GM08714 (cell line): ENCODE data around the gene HAPLN3.

Experiments used
- H3K4me3 ChIP-seq: fragments of 200-500 bp; sonication (Bioruptor generic); 2 replicates; pipeline ENCODE4 v1.5.1; 2014; ENCODE audit warnings: mild to moderate bottlenecking, low read length, inconsistent platforms
- ZNF274 ChIP-seq: IDR thresholded peaks from 2 replicates; pipeline ENCODE4 v1.6.1; 2012; ENCODE audit warnings: mild to moderate bottlenecking, low read depth, low read length

Gene HAPLN3

GRCh38 chr15:88844749-88845386 lies 50.5 kb downstream of the HAPLN3 start:
- no peak for TF ChIP-seq ZNF274
- H3K4me3 ChIP-seq, result no peak overlapping the region

GRCh38 chr15:88843334-88843733 lies 52.0 kb downstream of the HAPLN3 start:
- TF ChIP-seq ZNF274, result no peak
- no peak overlapping the region for H3K4me3 ChIP-seq

DNA sequence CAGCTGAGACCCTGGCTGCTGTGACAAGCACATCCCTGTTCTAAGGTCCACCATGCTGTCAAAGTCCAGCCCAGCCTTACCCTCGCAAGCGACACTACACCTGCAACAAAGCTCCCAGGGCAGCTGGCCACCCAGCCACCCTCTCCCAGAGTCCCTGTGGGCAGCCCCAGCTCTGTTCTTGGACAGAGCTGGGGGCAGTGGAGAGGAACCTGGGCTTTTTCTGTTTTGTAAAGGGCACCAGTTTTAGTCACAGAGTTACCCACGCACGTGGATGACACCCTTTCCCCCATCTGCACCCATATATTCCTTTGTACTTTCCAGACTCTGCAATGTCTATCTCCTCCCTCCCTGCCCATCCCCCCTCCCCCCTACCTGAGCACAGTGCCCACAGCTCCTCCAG lies 53.2 kb downstream of the HAPLN3 start:
- TF ChIP-seq ZNF274, result no peak

GRCh38 chr15:88841236-88841635 lies 54.1 kb downstream of the HAPLN3 start:
- H3K4me3 ChIP-seq, result no peak overlapping the region
- no peak for TF ChIP-seq ZNF274

More for the DNA sequence above, 53.2 kb downstream of the HAPLN3 start:
- no peak overlapping the region for H3K4me3 ChIP-seq

GRCh38 chr15:88839961-88840360 lies 55.4 kb downstream of the HAPLN3 start:
- H3K4me3 ChIP-seq, result no peak overlapping the region
- TF ChIP-seq ZNF274, result no peak

DNA sequence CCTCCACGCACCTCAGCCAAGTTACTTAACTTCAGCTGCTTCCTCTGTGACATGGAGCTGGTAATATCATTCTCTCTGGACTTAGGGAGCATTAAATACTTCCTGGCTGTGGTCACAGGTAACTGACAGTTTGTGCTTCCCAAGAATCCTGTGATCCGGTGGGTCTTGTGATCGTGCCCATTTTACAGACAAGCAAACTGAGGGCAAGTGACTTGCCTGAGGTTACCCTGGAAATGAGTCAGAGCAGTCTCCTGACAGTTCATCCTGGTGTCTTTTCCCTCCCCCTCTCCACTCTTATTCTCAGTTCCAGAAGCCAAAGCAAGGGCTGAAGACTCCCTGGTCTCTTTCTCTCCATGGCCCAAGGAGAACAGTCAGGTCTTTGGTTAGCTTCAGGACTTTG lies 56.2 kb downstream of the HAPLN3 start:
- H3K4me3 ChIP-seq, result no peak overlapping the region
- no peak for TF ChIP-seq ZNF274

- no peak for TF ChIP-seq ZNF274
- H3K4me3 ChIP-seq, result no peak overlapping the region
Observed at GRCh38 chr15:88838667-88839066, 56.7 kb downstream of the HAPLN3 start.

GRCh38 chr15:88835646-88836045 lies 59.7 kb downstream of the HAPLN3 start:
- no peak overlapping the region for H3K4me3 ChIP-seq
- TF ChIP-seq ZNF274, result no peak

DNA sequence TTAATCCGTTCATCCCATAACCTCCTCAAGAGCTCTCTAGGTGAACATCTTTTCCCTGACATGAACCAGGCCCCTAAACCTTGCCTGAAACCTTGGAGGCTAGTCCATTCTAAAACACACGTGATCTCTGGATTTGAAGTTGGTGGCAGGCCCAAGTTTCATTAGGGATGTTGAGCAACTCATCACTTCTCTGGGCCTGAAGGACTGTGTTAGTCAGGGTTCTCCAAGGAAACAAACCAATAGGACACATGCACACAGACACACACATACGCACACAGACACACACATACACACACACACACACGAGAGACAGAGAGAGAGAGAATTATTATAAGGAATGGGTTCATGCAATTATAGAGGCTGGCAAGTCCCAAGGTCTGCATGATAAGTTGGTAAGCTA lies 60.2 kb downstream of the HAPLN3 start:
- no peak for TF ChIP-seq ZNF274
- no peak overlapping the region for H3K4me3 ChIP-seq

DNA sequence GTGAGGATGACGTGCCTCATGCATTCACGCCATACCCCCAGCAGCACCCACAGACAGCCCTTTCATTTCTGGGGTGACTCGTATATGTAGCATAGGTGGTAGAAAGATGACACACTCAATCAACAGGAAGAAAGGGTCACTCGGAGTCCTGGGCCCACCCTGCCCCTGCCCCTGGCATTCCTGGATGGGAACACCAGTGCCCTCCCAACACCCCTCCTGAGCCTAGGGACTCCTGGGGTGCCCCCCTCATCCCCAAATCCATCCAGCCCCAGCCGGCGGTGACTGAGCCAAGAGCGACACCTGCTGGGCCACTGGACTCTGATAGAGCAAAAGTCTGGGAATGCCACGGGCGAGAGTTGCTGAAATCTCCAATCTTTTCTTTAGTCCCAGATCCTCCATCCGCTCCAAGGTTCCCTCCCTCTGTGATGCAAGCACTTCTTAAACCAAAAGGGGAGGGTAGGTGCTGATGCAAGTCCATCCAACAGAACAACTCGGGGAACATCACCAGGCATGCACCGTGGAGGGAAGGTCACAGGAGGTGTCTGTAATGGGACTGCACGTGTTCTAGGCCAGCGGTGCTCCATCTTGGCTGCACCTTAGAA lies 61.0 kb downstream of the HAPLN3 start:
- no peak for TF ChIP-seq ZNF274
- no peak overlapping the region for H3K4me3 ChIP-seq

DNA sequence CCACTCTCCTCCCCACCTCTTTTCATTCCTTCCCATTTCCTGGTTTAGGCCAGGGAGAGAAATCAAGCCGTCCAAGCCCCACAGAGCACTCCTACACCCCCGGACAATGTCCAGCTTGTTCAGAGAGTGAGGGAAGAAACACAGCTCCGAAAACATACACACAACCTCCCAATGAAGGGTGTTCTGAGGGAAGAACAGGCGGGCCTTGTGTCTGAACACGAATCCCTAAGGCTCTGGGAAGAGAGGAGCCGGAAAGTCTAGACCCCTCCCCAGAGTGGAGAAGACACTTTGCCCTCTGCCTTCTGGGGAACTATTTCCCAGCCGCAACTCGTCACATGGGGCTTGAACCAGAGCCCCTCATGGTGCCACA lies 61.6 kb downstream of the HAPLN3 start:
- TF ChIP-seq ZNF274, result no peak
- H3K4me3 ChIP-seq, result no peak overlapping the region

DNA sequence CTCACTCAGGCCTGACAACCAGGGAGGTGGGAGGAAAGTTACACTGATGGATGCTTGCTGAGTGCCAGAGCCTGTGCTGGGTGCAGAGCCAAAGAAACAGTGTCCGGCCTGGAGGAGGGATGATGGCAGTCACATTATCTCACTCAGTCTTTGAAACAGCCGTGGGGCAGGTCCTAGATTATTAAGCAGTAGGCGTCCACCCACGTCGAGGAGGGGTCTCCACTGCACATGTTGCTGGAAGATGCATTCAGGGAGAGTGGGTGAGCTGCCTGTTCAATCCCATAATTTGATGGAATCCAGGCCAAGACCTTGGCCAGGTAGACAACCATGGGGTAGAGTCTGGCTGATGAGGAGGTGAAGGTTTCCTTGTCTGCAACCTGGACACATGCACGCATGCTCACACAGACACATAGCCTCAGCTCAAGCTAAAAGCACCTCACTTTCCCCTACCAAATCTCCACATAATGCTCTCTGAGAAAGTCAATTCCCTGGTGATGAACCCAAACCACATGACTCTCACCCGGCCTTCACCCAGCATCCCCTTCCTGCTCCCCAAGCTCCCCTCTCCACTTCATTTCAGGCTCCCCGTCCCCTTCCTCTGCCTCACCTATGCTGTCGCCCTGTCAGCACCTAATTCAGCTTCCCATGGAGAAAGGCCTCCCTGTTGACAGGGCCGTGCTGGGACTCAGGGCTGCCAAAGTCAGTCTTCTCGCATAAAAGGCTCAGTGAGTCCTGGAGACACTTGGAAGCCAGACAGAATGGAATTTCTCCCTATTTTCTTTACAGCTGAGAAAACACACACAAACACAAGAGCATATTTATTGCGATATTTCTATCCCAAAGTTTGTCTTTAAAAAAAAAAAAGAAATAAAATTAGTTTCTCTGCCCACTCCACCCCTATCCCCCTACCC lies 62.3 kb downstream of the HAPLN3 start:
- no peak for TF ChIP-seq ZNF274

GRCh38 chr15:88830016-88830415 lies 65.3 kb downstream of the HAPLN3 start:
- H3K4me3 ChIP-seq, result no peak overlapping the region

More for the DNA sequence above, 62.3 kb downstream of the HAPLN3 start:
- no peak overlapping the region for H3K4me3 ChIP-seq

GRCh38 chr15:88828791-88829190 lies 66.6 kb downstream of the HAPLN3 start:
- no peak overlapping the region for H3K4me3 ChIP-seq
- no peak for TF ChIP-seq ZNF274

More at GRCh38 chr15:88830016-88830415, 65.3 kb downstream of the HAPLN3 start:
- no peak for TF ChIP-seq ZNF274
